A673 (cell line): ENCODE measurements around the gene LPIN3.

Experiments used
- EZH2 ChIP-seq: fragments of 200-600 bp; sonication (generic); IDR thresholded peaks from 2 replicates; pipeline ENCODE4 v1.6.1; 2017; ENCODE audit warnings: borderline replicate concordance, low read depth, mild to moderate bottlenecking, mixed read lengths, antibody characterized with exemption, low read length; ENCODE audit not compliant: poor library complexity, severe bottlenecking
- TF ChIP-seq, protein P1 (sequence below): fragments of 300-800, 200-600 bp; sonication (generic); conservative IDR thresholded peaks from 2 replicates; pipeline ENCODE4 v1.5.1; 2017; ENCODE audit warnings: low read depth, mild to moderate bottlenecking, antibody characterized with exemption, low read length, moderate library complexity, mixed read lengths

DNA sequence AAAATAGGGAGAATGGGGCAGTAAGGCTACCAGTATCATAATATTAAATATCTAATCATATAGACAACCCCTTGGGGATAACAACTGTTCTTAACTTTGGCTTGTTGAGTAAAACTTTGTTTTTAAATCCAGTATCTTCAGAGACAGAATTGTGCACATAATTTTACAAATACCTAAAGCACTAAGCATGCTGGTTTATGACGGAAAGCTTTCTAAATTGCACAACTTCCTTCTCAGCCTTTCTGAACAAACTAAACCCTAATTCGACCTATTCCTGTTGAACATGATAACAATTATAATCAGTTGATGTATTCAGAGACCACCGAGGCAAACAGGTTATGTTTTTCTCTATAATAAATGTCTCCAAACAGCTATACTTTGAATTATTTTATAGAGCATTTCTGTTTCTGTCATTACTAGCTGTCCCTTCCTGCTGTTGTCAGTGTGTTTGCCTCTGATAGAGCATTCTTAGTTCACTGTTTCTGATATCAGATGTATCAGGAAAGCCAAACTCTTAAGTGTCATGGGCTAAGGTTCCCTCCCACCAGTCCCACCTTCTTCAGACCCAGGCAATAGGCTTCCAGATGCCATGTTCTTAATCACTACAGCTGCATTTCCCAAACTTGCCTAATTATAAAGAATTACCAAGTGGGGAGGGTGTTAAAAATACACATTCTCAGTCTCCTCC, 31.8 kb upstream of the LPIN3 start:
- TF ChIP-seq, protein P1, sequence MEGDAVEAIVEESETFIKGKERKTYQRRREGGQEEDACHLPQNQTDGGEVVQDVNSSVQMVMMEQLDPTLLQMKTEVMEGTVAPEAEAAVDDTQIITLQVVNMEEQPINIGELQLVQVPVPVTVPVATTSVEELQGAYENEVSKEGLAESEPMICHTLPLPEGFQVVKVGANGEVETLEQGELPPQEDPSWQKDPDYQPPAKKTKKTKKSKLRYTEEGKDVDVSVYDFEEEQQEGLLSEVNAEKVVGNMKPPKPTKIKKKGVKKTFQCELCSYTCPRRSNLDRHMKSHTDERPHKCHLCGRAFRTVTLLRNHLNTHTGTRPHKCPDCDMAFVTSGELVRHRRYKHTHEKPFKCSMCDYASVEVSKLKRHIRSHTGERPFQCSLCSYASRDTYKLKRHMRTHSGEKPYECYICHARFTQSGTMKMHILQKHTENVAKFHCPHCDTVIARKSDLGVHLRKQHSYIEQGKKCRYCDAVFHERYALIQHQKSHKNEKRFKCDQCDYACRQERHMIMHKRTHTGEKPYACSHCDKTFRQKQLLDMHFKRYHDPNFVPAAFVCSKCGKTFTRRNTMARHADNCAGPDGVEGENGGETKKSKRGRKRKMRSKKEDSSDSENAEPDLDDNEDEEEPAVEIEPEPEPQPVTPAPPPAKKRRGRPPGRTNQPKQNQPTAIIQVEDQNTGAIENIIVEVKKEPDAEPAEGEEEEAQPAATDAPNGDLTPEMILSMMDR, result no peak
- TF ChIP-seq EZH2, result no peak
